ENCODE results near the gene AK4.
"Not testable (repeated sequence)": the region's sequence is repeated elsewhere in the genome, so short reads cannot be mapped to it uniquely, and the experiment has no call there.

The AK4 gene

DNA sequence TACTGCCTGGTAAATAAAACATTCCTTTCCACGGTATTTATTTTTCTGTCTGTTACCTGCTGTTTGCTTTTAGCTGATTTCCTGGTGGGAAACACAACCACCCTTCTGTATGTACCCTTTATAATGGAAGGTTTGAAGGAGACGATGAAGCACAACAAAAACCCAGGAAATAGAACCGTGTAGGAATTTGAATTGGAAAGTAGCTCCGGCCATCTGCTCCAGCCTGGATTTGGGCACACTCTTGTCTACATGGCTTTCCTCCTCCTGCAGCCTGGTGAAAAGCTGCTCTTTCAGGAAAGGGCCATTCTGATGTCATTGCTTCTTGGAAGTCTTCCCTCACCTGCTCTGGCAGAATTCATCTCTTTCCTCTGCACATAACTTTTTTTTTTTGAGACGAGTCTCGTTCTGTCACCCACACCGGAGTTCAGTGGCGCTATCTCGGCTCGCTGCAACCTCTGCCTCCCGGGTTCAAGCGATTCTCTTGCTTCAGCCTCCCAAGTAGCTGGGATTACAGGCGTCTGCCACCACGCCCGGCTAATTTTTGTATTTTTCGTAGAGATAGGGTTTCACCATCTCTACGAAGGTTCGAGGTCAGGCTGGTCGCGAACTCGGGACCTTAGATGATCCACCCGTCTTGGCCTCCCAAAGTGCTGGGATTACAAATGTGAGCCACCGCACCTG lies 2.7 kb downstream of the AK4 start:
- DNase-seq, result no peak

DNA sequence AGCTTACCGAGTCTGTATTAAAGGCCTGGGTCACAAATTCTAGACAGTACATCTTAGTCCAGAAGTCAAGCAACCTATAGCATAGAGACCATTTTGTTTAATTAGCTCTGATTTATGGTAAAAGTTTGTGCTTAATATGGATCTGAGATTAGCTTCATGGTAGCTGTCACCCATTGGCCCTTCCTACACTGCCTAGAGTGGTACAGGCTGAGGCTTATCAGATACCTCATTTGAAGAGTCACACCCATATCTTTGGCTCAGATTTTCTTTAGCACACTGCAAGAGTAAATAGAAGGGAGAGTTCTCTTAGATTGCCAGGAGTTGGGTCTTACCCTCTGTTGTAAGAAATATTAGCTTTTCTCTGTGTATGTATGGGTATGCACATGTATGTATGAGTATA lies 3.6 kb downstream of the AK4 start:
- DNase-seq, result no peak

DNA sequence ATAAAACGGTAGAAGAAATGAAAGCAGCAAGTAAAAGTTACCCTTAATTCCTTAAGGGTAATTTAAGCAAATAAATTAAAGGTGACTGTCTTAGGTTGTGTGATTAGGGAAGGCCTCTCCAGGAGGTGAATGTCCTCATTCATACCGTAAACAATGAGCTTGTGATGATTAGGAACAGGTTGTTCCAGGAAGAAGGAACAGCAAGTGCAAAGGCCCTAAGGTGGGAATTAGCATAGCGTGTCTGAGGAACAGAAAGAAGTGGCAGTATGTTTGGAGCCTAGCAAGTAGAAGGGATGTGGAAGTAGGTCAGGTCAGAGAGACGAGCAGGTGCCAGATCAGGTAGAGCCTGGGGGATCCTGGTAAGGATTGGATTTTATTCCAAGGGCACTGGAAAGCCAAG lies 5.6 kb downstream of the AK4 start:
- no peak for DNase-seq

DNA sequence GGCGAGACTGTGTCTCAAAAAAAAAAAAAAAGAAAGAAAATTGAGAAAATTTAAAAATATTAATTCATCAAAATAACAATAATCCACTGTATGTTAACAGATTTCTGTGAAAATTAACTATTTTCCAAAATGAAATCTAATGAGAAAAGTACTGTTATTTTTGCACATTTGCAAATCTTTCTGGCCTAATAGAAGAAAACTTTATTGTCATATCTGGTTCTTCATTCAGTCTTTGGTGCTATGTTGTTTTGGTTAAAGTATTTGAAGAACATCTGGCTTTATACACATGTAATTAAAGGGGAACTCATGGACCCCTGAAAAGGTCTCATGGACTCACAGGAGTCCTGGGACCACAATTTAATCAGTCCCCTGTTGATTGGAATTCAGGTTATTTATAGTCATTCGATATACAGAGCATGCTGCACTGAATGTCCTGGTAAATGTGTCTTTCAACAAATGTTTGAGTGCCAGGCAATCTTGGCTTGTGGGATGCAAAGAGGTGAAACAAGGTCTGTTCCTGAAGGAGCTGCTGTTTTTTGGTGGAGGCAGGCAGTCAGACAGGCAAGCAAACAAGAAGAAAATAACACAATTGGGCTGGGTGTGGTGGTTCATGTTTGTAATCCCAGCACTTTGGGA lies 9.0 kb downstream of the AK4 start:
- no peak for DNase-seq

DNA sequence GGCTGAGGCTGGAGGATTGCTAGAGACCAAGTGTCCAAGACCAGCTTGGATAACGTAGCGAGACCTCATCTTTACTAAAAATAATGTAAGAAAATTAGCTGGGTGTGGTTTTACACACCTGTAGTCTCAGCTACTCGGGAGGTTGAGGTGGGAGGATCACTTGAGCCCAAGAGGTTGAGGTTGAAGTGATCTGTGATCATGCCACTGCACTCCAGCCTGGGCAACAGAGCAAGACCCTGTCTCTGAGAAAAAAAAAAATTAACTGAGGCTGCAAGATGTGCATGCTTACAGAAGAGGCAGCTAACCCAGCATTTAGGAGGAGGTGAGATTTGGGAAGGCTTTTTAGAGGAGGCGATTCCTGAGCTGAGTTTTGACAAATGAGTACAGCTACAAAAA lies 9.5 kb downstream of the AK4 start:
- DNase-seq, result no peak

DNA sequence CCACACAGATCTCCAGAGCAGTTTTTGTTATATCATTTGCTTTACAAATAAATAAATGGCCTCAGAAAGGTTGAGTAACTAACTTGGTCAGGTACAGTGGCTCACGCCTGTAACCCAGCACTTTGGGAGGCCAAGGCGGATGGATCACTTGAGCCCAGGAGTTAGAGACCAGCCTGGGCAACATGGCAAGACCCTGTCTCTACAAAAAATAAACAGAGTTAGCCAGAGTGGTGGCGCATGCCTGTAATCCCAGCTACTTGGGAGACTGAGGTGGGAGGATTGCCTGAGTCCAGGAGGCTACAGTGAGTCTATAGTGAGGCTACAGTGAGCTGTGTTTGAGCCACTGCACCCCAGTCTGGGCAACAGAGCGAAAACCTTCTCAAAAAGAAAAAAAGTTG lies 11.3 kb downstream of the AK4 start:
- not testable (repeated sequence) for DNase-seq

DNA sequence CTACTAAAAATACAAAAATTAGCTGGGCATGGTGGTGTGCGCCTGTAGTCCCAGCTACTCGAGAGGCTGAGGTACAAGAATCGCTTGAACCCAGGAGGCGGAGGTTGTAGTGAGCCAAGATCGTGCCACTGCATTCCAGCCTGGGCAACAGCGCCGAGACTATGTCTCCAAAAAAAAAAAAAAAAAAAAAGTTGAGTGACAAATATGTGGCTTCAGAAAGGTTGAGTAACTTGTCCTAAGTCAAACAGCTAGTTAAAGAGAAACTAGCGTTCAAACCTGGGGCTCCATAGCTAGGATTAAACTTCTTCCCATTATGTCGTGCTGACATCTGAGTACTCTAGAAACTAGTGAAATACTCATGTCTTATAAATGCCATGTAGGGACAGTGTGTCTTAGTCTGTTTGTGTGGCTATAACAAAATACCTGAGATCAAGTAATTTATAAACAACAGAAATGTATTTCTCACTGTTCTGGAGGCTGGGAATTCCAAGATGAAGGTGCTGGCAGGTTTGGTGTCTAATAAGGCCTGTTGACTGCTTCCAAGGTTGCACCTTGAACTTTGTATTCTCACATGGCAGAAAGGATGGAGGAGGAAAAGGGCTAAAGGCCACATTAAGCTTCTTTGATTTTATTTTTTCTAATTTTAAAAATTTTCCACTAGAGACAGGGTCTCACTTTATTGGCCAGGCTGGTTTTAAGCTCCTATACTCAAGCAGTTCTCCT lies 12.0 kb downstream of the AK4 start:
- DNase-seq, result no peak

DNA sequence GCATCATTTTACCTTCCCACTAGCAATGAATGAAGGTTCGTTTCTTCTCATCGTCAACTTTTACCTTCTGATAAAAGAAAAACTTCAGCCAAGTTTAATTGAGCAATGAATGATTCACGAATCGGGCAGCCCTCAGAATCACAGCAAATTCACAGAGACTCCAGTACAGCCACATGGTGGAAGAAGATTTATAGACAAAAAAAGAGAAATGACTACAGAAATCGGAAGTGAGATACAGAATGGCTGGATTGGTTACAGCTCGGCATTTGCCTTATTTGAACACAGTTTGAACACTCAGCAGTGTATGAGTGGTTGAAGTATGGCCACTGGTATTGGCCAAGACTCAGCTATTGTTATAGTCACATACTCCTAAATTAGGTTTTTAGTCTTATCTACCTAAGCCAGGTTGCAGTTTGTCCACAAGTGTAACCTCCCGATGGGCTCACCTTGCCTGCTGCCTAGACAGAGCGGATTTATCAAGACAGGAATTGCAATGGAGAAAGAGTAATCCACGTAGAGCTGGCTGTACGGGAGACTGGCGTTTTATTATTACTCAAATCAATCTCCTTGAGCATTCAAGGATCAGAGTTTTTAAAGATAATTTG lies 15.3 kb downstream of the AK4 start:
- DNase-seq, result no peak

DNA sequence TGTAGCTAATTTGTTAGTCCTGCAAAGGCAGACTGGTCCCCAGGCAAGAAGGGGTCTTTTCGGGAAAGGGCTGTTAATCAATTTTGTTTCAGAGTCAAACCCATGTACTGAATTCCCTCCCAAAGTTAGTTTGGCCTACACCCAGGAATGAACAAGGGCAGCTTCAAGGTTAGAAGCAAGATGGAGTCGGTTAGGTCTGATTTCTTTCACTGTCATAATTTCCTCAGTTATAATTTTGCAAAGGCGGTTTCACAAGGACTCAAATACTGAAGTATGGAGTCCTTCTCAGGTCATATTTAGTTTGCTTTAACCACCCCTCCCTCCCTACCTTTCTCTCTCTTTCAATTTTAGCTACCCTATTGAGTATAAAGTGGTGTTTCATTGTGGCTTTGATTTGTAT lies 16.1 kb downstream of the AK4 start:
- DNase-seq, result not testable (repeated sequence)

DNA sequence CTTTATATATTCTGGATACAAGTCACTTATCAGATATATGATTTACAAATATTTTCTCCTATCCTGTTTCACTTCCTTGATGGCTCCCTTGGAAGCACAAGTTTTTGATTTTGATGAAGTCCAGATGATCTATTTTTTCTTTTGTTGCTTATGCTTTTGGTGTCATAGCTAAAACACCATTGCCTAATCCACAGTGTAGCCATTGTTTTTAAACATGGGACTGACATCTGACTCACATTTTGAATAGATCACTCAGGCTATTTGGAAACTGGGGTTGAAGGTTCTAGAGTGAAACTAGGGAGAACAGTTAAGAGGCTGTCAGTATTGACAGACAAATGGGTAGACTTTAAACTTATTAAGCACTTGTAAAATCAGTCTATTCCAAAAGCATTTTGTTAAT lies 16.6 kb downstream of the AK4 start:
- no peak for DNase-seq

DNA sequence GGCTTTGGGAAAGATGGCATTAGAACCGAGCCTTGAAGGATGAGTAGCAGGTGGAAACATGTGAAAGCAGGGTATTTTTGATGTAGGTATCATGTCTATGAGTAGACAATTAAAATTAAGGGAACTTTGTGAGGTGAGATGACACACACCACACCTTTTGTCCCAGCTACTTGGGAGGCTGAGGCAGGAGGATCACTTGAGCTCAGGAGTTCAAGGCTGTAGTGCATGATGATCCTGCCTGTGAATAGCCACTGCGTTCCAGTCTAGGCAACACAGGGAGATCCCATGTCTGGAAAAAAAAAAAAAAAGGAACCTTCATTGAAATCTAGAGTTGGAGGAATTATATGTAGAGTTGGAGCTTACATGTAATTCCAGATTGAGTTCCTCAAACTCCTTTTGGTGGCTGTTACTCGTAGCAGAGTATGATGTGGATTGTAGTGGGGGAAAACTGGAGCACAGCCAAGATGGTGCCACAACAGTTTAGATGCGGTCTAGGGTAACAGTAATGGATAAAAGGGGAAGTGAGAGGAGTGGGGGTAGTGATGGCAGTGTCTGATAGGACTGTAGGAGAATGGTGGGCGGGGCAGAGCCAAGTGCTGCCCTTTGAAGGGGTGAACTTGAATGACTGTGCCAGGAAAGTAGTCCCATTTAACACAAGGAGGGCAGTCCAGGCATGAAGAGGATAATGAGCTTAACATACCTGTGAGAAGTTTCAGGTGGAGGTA lies 17.4 kb downstream of the AK4 start:
- no peak for DNase-seq

DNA sequence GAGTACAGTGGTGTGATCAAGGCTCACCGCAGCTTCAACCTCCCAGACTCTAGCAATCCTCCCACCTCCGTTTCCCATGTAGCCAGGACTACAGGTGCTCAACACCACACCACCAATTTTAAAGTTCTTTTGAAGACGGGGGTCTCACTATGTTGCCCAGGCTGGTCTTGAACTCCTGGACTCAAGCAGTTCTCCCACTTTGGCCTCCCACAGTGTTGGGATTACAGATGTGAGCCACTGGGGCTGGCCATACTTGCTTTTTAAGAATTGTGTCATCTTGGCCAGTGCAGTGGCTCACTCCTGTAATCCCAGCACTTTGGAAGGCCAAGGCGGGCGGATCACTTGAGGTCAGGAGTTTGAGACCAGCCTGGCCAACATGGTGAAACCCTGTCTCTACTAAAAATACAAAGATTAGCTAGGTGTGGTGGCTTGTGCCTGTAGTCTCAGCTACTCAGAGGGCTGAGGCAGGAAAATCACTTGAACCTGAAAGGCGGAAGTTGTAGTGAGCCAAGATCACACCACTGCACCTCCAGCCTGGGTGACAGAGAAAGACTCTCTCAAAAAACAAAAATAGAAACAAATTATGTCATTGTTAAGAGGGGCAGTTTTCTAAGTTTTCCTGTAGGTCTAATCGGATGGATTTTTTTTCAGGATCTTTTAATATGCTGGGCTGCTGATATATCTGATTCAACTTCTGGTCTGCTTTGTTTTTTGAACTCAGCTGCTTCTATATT lies 18.7 kb downstream of the AK4 start:
- no peak for DNase-seq

DNA sequence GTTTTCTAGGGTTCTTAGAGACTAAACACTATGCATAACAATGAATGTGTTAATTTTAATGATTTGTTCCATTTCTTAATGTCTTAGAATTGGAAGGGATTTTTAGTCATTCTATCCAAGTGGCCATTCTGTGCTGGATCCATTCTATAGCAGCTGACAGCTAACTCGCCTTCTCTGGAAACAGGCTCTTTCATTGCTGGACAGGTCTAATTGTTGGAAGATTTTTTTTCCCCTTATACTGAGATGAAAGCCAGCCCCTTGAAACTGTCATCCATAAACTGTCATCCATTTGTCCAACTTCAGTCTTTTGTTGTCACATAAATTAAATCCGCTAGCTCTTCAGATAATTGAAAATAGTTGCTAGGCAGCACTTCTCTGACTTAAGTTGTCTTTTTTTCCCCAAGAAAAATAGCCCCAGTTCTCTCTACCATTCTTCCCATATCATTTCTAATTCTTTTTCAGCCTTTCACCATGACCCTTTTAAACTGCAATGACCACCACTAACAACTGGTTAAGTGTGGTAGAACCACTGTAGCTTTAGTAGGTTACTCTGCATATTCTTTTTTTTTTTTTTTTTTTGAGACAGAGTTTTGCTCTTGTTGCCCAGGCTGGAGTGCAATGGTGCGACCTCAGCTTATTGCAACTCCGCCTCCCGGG lies 19.7 kb downstream of the AK4 start:
- DNase-seq, result no peak

DNA sequence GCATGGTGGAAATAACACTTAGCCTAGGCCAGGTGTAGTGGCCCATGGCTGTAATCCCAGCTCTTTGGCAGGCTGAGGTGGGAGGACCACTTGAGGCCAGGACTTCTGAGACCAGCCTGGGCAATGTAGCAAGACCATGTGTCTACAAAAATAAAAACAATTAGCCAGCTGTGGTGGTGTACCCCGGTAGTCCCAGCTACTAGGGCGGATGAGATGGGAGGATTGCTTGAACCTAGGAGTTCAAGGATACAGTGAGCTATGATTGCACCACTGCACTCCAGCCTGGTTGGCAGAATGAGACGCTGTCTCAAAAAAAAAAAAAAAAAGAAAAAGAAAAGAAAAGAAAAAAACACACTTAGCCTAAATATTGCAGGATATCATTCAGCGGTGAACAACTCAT lies 20.9 kb downstream of the AK4 start:
- DNase-seq, result no peak

DNA sequence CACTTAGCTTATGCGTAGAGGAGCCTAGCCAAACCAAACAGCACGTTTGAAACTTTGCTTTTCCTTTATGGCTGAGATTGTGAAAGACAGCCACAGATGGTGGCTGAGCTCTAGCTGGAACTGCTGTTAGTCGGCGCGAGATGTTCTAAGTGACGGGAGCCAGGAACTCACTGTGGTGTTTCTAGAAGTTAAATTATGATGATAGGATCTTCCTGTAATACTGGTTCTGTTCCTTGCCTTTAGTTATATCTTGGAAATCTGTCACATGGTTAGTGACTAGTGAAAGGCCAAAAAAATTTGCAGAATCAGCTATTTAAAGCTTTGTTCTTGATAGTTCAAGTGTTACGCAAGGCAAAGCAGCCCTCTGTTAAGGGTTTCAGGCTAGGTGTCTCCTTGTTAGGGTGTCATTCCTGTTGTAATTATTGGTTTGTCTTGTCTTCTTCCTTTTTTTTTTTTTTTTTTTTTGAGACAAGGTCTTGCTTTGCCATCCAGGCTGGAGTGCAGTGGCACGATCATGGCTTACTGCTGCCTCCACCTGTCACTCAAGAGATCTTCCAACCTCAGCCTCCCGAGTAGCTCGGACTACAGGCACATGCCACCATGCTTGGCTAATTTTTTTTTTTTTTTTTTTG lies 22.6 kb downstream of the AK4 start:
- no peak for DNase-seq

DNA sequence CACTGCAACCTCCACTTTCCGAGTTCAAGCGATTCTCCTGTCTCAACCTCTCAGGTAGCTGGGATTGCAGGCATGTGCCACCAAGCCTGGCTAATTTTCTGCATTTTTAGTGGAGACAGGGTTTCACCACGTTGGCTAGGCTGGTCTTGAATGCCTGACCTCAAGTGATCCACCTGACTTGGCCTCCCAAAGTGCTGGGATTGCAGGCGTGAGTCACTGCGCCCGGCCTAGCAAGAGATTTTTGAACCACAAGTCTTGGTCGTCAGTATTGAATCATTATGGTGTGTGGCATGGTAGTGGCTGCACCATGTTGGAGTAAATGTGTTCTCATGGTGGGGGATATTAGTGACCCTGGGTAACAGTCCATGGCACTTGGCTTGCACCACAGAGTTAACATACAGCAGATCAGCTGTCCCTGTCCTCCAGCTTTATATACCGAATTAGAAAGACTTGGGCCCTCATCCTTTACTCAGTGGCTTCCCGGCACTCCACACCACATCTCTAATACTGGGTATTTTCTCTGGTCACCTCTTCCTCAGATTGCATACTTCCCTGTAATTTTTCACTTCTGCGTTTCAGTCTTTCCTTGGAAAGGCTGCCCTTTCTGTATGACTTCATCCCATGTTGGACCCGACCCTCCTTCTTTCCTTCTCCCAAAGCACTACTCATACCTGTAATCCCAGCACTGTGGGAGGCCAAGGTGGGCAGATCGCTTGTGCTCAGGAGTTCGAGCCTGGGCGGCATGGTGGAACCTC lies 25.1 kb downstream of the AK4 start:
- DNase-seq, result no peak

DNA sequence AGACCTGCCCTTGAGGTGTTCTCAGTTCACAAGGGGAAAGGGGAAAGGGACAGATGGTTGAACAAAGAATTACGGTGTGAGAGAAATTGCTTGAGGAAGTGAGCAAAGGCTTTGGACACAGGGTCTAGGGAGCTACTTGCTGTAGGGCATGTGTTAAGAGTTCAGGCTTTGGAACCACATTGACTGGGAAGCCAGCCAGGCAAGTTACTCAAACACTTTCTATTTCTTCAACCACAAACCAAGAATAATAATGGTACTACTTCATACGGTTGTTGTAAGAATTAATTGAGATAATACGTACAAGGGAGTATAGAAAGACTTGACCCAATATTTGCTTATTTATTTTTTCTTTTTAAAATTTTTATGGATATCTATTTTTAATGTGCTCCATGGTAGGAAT lies 26.6 kb downstream of the AK4 start:
- peak in 1 of 2 donors; percentile 4 for DNase-seq

DNA sequence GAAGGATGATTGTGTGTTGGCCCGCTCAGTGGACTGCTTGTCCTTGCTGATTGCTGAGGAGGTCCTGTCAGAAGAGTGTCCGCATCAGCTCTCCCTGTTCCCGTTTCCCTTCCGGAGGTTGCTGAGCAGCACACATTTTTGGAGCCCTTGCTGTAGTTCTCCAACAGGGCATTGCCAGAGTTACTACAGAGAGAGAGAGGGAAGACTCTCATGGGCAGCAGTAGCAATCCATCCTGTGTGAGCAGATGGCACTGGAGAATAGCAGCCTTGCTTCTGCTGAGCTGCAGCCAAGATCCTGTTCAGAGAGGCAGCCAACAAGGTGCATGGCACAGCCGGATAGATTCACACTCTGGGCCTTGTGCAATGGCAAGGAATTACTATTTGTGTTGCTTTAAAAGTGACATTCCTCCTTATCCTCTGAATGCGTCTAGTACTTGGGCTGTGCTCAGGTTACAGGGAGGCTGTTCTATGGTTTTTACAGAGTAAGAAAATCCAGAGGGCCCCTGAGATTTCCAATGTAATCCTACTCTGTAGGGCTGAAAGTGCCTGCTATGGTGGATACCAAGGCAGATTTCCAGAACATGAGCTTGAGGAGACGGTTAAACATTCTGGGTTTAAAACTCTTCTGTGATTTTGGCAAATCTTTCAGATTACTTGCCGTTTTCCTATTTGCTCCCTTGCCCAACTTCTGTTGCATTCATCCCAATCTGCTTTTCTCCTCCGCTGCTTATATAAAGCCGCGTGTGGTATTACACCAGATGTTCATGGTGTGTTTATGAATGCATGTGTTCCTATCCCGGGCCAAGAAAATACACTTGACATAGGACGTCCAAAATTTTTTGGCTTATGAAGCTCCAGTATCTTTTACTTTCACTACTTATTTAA lies 27.4 kb downstream of the AK4 start:
- DNase-seq, result no peak

DNA sequence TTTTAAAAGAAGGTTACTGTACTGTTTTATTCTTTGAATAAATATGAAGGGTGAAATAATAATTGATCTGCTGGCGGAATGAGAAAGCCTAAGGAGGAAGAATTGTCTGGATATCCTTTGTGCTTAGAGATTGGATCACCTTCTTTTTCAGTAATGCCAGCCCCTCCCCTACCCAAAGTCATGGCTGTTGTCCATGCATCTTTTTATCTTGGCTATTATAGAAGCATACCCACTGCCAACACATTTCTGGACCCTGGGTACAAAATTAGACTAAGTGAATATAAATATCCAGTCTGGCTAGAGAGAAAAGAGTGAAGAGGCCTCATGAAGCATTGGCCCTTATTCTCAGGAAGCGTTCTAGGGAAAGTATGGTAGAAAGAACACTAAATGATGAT lies 28.1 kb downstream of the AK4 start:
- DNase-seq, result no peak

DNA sequence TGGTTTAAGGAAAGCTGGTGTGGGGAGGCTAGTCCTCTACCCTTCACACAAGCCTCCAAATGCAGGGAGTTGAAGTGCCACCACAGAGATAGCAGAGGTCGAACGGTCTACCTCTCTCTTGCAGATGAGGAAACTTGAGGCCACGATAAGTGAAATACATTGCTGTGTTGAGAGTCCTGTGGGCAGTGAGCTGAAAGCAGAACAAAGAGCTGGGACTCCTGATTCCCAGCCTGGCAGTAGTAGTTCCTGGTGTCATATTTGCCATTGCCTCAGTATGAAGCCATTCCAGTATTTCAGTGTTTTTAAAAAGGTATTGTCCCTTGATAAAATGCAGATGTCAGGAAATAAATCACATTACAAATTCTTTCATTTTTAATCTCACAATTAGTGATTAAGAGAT lies 28.6 kb downstream of the AK4 start:
- no peak for DNase-seq

Measured in CD4-positive, alpha-beta T cell treated with Interferon alpha-2 for 1 hour (primary cell).